ENCODE measurements around the gene MICB. TPM values are rescaled to one million over a fixed set of nuclear protein-coding genes. Genes with fewer than 3 reads are reported as not detected.
"Not testable (repeated sequence)": the region's sequence is repeated elsewhere in the genome, so short reads cannot be mapped to it uniquely, and the experiment has no call there.

Gene MICB
- total RNA-seq, 1 donor from 2014 or later, result 5.8 TPM

DNA sequence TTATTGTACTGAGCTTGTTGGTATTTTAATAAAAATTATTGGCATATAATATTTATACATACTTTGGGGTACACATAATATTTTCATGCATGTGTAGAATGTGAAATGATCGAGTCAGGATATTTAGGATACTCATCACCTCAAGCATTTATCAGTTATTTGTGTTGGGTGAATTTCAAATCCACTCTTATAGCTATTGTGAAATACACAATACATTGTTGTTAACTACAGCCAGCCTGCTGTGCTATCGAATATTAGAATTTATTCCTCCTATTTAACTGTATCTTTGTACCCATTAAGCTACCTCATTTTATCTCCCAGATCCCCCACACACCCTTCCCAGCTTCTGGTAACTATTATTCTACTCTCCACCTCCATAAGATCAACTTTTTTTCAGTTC is 14.6 kb upstream of the MICB start:
- Histone ChIP-seq H3K27me3 (ENCODE audit: insufficient read depth, low read length) (peaks cover 5% of the 10 kb centered on the region), H3K36me3 (ENCODE audit: insufficient read depth, low read length) (no peaks in the 10 kb centered on the region), H3K4me1 (ENCODE audit: insufficient read depth, low read length) (peaks cover 2% of the 10 kb centered on the region), H3K9ac (ENCODE audit: low read length) (no peak overlapping the region), H3K27ac (ENCODE audit: low read depth, low read length) (no peak overlapping the region), H3K9me3 (ENCODE audit: insufficient read depth, low read depth, low read length) (no peaks in the 10 kb centered on the region), H4K20me1 (ENCODE audit: insufficient read depth, low read length) (no peaks in the 10 kb centered on the region), H3K4me2 (ENCODE audit: low read length) (no peak overlapping the region), H2AFZ (ENCODE audit: low read depth, low read length) (no peak overlapping the region), H3K79me2 (ENCODE audit: insufficient read depth, low read length) (no peaks in the 10 kb centered on the region), H3K4me3 (ENCODE audit: insufficient read depth, low read depth, low read length) (no peak overlapping the region)
- Mint-ChIP-seq H3K4me1 (ENCODE audit: low read depth, unreplicated experiment) (peaks cover 5% of the 10 kb centered on the region), H3K9me3 (ENCODE audit: unreplicated experiment) (peaks cover 3% of the 10 kb centered on the region), H3K27ac (ENCODE audit: unreplicated experiment) (no peak overlapping the region), H3K27me3 (ENCODE audit: low read depth, unreplicated experiment) (peaks cover 14% of the 10 kb centered on the region), H3K36me3 (ENCODE audit: low read depth, unreplicated experiment) (no peaks in the 10 kb centered on the region), H3K4me3 (ENCODE audit: unreplicated experiment) (no peak overlapping the region)
- no peak for FAIRE-seq
- no peak for DNase-seq (ENCODE audit: low read depth)
- TF ChIP-seq EZH2 (IDR thresholded peaks at IDR 0.05; ENCODE audit: insufficient read depth, low read length) (no peak), CTCF (IDR thresholded peaks at IDR 0.05; ENCODE audit: insufficient read depth, low read depth, low read length) (no peak)

GRCh38 chr6:31485055-31485454 is 12.9 kb upstream of the MICB start:
- peak overlapping the region; percentile 20 for H3K4me2 ChIP-seq (ENCODE audit: low read length)
- Mint-ChIP-seq H3K4me3 (ENCODE audit: unreplicated experiment) (no peak overlapping the region), H3K27ac (ENCODE audit: unreplicated experiment) (no peak overlapping the region), H3K27me3 (ENCODE audit: low read depth, unreplicated experiment) (peaks cover 5% of the 10 kb centered on the region), H3K4me1 (ENCODE audit: low read depth, unreplicated experiment) (peaks cover 5% of the 10 kb centered on the region), H3K9me3 (ENCODE audit: unreplicated experiment) (peaks cover 3% of the 10 kb centered on the region), H3K36me3 (ENCODE audit: low read depth, unreplicated experiment) (no peaks in the 10 kb centered on the region)
- no peaks in the 10 kb centered on the region for H4K20me1 ChIP-seq (ENCODE audit: insufficient read depth, low read length)
- TF ChIP-seq EZH2 (IDR thresholded peaks at IDR 0.05; ENCODE audit: insufficient read depth, low read length), result no peak
- TF ChIP-seq CTCF (IDR thresholded peaks at IDR 0.05; ENCODE audit: insufficient read depth, low read depth, low read length), result no peak
- no peak overlapping the region for H2AFZ ChIP-seq (ENCODE audit: low read depth, low read length)
- H3K9ac ChIP-seq (ENCODE audit: low read length), result no peak overlapping the region
- H3K4me3 ChIP-seq (ENCODE audit: insufficient read depth, low read depth, low read length), result no peak overlapping the region
- peaks cover 2% of the 10 kb centered on the region for H3K27me3 ChIP-seq (ENCODE audit: insufficient read depth, low read length)
- no peaks in the 10 kb centered on the region for H3K9me3 ChIP-seq (ENCODE audit: insufficient read depth, low read depth, low read length)
- no peak overlapping the region for H3K27ac ChIP-seq (ENCODE audit: low read depth, low read length)
- FAIRE-seq (no peak), DNase-seq (ENCODE audit: low read depth) (no peak)
- H3K4me1 ChIP-seq (ENCODE audit: insufficient read depth, low read length), result peaks cover 2% of the 10 kb centered on the region
- no peaks in the 10 kb centered on the region for H3K79me2 ChIP-seq (ENCODE audit: insufficient read depth, low read length)
- H3K36me3 ChIP-seq (ENCODE audit: insufficient read depth, low read length), result no peaks in the 10 kb centered on the region

GRCh38 chr6:31486065-31486837 is 11.7 kb upstream of the MICB start:
- not testable (repeated sequence) for H3K9me3 Mint-ChIP-seq (ENCODE audit: unreplicated experiment); H3K79me2 ChIP-seq (ENCODE audit: insufficient read depth, low read length); H3K4me1 ChIP-seq (ENCODE audit: insufficient read depth, low read length); H3K36me3 Mint-ChIP-seq (ENCODE audit: low read depth, unreplicated experiment); H4K20me1 ChIP-seq (ENCODE audit: insufficient read depth, low read length); H2AFZ ChIP-seq (ENCODE audit: low read depth, low read length); H3K27me3 ChIP-seq (ENCODE audit: insufficient read depth, low read length); H3K4me1 Mint-ChIP-seq (ENCODE audit: low read depth, unreplicated experiment); DNase-seq (ENCODE audit: low read depth); H3K27ac Mint-ChIP-seq (ENCODE audit: unreplicated experiment); H3K4me3 Mint-ChIP-seq (ENCODE audit: unreplicated experiment); H3K36me3 ChIP-seq (ENCODE audit: insufficient read depth, low read length); H3K9me3 ChIP-seq (ENCODE audit: insufficient read depth, low read depth, low read length); H3K4me2 ChIP-seq (ENCODE audit: low read length); H3K27ac ChIP-seq (ENCODE audit: low read depth, low read length); H3K9ac ChIP-seq (ENCODE audit: low read length); H3K27me3 Mint-ChIP-seq (ENCODE audit: low read depth, unreplicated experiment); H3K4me3 ChIP-seq (ENCODE audit: insufficient read depth, low read depth, low read length)
- FAIRE-seq, result peak; percentile 70

DNA sequence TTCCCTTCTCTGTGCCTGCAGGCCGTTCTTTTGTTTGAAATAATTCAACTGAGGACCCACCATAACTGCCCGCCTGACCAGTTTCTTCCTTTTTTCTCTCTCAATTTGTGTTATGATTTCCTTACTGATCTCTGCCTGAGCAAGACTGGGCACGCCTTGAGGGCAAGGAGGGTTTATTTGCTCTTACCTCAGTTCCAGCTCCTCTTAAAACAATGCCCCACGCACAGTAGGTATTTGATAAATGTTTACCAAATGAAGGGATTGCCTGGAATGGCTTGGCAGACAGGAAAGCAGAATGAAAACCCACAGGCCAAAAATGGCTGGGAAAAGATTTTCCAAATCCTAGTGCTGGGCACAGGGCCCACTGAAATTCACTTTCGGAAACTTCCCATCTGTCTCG is 10.3 kb upstream of the MICB start:
- not testable (repeated sequence) for H3K36me3 Mint-ChIP-seq (ENCODE audit: low read depth, unreplicated experiment); H3K27ac Mint-ChIP-seq (ENCODE audit: unreplicated experiment); H4K20me1 ChIP-seq (ENCODE audit: insufficient read depth, low read length); H3K9me3 Mint-ChIP-seq (ENCODE audit: unreplicated experiment); H3K27ac ChIP-seq (ENCODE audit: low read depth, low read length); H3K4me1 ChIP-seq (ENCODE audit: insufficient read depth, low read length); FAIRE-seq; H3K36me3 ChIP-seq (ENCODE audit: insufficient read depth, low read length); H3K4me2 ChIP-seq (ENCODE audit: low read length); H3K27me3 Mint-ChIP-seq (ENCODE audit: low read depth, unreplicated experiment); H2AFZ ChIP-seq (ENCODE audit: low read depth, low read length); H3K9me3 ChIP-seq (ENCODE audit: insufficient read depth, low read depth, low read length); DNase-seq (ENCODE audit: low read depth); H3K4me3 Mint-ChIP-seq (ENCODE audit: unreplicated experiment); H3K4me3 ChIP-seq (ENCODE audit: insufficient read depth, low read depth, low read length); H3K79me2 ChIP-seq (ENCODE audit: insufficient read depth, low read length); H3K27me3 ChIP-seq (ENCODE audit: insufficient read depth, low read length); H3K9ac ChIP-seq (ENCODE audit: low read length); H3K4me1 Mint-ChIP-seq (ENCODE audit: low read depth, unreplicated experiment)
